ENCODE measurements around the gene RFTN1.

RFTN1 gene

GRCh38 chr3:16307832-16308531 lies 205.5 kb downstream of the RFTN1 start:
- Histone ChIP-seq H3K4me2 (ENCODE audit: low read length) (no peak overlapping the region), H3K9ac (ENCODE audit: low read length) (no peak overlapping the region), H3K36me3 (ENCODE audit: control insufficient read depth, insufficient read depth, low read length) (no peaks in the 10 kb centered on the region), H3K27ac (ENCODE audit: low read depth, low read length) (no peak overlapping the region), H4K5ac (ENCODE audit: low read length) (no peak overlapping the region), H3K79me2 (ENCODE audit: control insufficient read depth, insufficient read depth, low read length) (no peaks in the 10 kb centered on the region), H3K4ac (ENCODE audit: low read depth, low read length) (no peak overlapping the region), H3K23ac (ENCODE audit: low read length) (no peak overlapping the region), H2BK120ac (ENCODE audit: low read depth, low read length) (no peak overlapping the region), H2AK5ac (ENCODE audit: low read length) (no peak overlapping the region), H2BK5ac (ENCODE audit: low read length) (no peak overlapping the region), H3K4me3 (ENCODE audit: low read length) (no peak overlapping the region), H3K4me1 (ENCODE audit: control insufficient read depth, low read depth, low read length) (no peaks in the 10 kb centered on the region), H2BK15ac (replicated peaks; ENCODE audit: low read depth) (no peak overlapping the region), H3K56ac (ENCODE audit: low read length) (no peak overlapping the region), H3K27me3 (ENCODE audit: insufficient read depth, low read length, poor library complexity) (no peaks in the 10 kb centered on the region), H3K18ac (ENCODE audit: low read length) (no peak overlapping the region), H4K8ac (ENCODE audit: low read depth, low read length) (no peak overlapping the region), H3K79me1 (ENCODE audit: low read length) (no peaks in the 10 kb centered on the region)
- no CpG with 5 or more reads among the region's 5 CpGs for WGBS (ENCODE audit: extremely low coverage, insufficient coverage, low lambda C conversion rate)
- no peak for DNase-seq

GRCh38 chr3:16305111-16305541 lies 208.4 kb downstream of the RFTN1 start:
- no peak overlapping the region for H3K23ac ChIP-seq (ENCODE audit: low read length)
- no peak overlapping the region for H2BK120ac ChIP-seq (ENCODE audit: low read depth, low read length)
- no peak overlapping the region for H2BK15ac ChIP-seq (replicated peaks; ENCODE audit: low read depth)
- H3K18ac ChIP-seq (ENCODE audit: low read length), result no peak overlapping the region
- H3K4me1 ChIP-seq (ENCODE audit: control insufficient read depth, low read depth, low read length), result peaks cover 3% of the 10 kb centered on the region
- H3K27ac ChIP-seq (ENCODE audit: low read depth, low read length), result no peak overlapping the region
- H3K4ac ChIP-seq (ENCODE audit: low read depth, low read length), result no peak overlapping the region
- no peak overlapping the region for H3K9ac ChIP-seq (ENCODE audit: low read length)
- DNase-seq, result no peak
- H4K8ac ChIP-seq (ENCODE audit: low read depth, low read length), result no peak overlapping the region
- H4K5ac ChIP-seq (ENCODE audit: low read length), result no peak overlapping the region
- H3K27me3 ChIP-seq (ENCODE audit: insufficient read depth, low read length, poor library complexity), result no peaks in the 10 kb centered on the region
- H3K56ac ChIP-seq (ENCODE audit: low read length), result no peak overlapping the region
- H3K79me1 ChIP-seq (ENCODE audit: low read length), result no peaks in the 10 kb centered on the region
- H2BK5ac ChIP-seq (ENCODE audit: low read length), result no peak overlapping the region
- no peak overlapping the region for H3K4me3 ChIP-seq (ENCODE audit: low read length)
- H3K79me2 ChIP-seq (ENCODE audit: control insufficient read depth, insufficient read depth, low read length), result no peaks in the 10 kb centered on the region
- no peak overlapping the region for H3K4me2 ChIP-seq (ENCODE audit: low read length)
- no peaks in the 10 kb centered on the region for H3K36me3 ChIP-seq (ENCODE audit: control insufficient read depth, insufficient read depth, low read length)
- WGBS (ENCODE audit: extremely low coverage, insufficient coverage, low lambda C conversion rate), result no CpG with 5 or more reads among the region's 7 CpGs
- H2AK5ac ChIP-seq (ENCODE audit: low read length), result no peak overlapping the region

DNA sequence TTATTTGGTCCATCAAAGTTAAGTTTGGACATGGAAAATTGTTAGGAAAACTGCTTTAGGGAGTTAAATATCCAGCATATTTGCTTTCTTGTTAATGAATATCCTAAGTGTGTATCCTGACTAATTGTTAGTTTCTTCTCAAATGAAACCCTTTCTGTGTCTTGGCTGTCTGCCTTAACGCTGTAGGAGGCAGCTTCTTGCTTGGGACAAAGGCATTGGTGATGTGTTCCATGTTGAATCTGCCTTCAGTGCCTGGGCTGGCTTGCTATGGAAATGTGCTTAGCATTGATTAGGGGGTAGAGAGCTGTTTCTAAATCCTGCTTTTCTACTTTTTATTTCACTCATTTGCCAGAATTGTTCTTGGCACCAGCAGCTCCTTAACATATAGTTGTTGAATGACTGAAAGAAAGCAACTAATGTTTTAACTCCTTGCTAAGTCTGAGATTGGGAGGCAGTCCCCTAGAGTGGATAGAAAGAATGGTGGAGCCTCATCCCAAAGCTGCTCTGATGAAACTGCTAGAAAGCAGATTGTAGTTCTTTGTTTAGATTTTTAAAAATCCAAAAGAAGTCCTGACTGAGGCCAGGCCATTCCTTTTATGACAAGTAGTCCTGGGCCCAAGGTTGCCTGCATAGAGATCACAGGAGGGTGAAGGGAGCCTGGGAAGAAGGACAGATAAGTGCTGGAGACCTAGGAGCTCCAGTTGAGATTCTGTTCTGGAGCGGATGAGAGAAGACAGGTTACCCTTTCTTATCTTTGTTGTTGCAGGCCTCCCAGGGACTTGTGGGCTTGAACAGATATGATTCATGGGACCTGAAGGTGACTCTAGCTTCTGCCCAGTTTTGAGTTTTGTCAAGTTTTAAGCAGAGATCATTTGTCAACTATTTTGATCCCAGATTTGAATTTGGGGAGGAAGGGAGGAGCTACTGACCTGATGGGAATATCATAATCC lies 209.2 kb downstream of the RFTN1 start:
- Histone ChIP-seq H3K9ac (ENCODE audit: low read length) (no peak overlapping the region), H3K27ac (ENCODE audit: low read depth, low read length) (no peak overlapping the region), H4K8ac (ENCODE audit: low read depth, low read length) (no peak overlapping the region), H3K4ac (ENCODE audit: low read depth, low read length) (no peak overlapping the region), H3K79me2 (ENCODE audit: control insufficient read depth, insufficient read depth, low read length) (no peaks in the 10 kb centered on the region), H3K79me1 (ENCODE audit: low read length) (no peaks in the 10 kb centered on the region), H3K18ac (ENCODE audit: low read length) (no peak overlapping the region), H2BK120ac (ENCODE audit: low read depth, low read length) (no peak overlapping the region), H4K5ac (ENCODE audit: low read length) (no peak overlapping the region), H3K56ac (ENCODE audit: low read length) (no peak overlapping the region), H3K4me1 (ENCODE audit: control insufficient read depth, low read depth, low read length) (peaks cover 3% of the 10 kb centered on the region), H2BK5ac (ENCODE audit: low read length) (no peak overlapping the region), H2AK5ac (ENCODE audit: low read length) (no peak overlapping the region), H3K23ac (ENCODE audit: low read length) (no peak overlapping the region), H3K4me3 (ENCODE audit: low read length) (no peak overlapping the region), H3K27me3 (ENCODE audit: insufficient read depth, low read length, poor library complexity) (no peaks in the 10 kb centered on the region), H3K36me3 (ENCODE audit: control insufficient read depth, insufficient read depth, low read length) (no peaks in the 10 kb centered on the region), H2BK15ac (replicated peaks; ENCODE audit: low read depth) (no peak overlapping the region), H3K4me2 (ENCODE audit: low read length) (no peak overlapping the region)
- no peak for DNase-seq
- WGBS (ENCODE audit: extremely low coverage, insufficient coverage, low lambda C conversion rate), result no CpG with 5 or more reads among the region's 2 CpGs

DNA sequence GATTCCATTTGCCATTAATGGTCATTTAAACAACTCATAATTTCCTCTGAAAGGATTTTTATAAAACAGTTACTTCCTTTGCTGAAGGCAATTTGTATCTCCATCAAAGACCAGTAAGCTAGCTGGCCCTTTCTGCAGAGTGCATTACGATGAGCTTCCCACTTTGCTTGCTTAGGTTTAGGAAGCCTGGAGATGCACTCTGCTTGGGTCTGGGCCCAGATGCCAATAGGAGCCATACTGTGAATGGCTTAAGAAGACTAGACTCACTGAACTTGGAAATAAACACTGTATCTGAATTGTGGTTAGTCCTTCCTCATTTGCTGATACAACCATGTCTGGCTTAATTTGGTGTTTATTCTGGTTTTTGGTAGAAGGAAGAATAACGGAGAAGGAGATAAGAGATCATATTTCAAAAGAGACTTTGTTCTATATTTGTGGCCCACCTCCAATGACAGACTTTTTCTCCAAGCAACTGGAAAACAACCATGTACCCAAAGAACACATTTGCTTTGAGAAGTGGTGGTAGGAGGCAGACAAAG lies 210.4 kb downstream of the RFTN1 start:
- WGBS (ENCODE audit: extremely low coverage, insufficient coverage, low lambda C conversion rate), result no CpG with 5 or more reads among the region's 2 CpGs
- Histone ChIP-seq H3K4ac (ENCODE audit: low read depth, low read length) (no peak overlapping the region), H3K4me1 (ENCODE audit: control insufficient read depth, low read depth, low read length) (peaks cover 3% of the 10 kb centered on the region), H2BK5ac (ENCODE audit: low read length) (no peak overlapping the region), H3K79me2 (ENCODE audit: control insufficient read depth, insufficient read depth, low read length) (no peaks in the 10 kb centered on the region), H3K27me3 (ENCODE audit: insufficient read depth, low read length, poor library complexity) (no peaks in the 10 kb centered on the region), H3K4me2 (ENCODE audit: low read length) (no peak overlapping the region), H3K9ac (ENCODE audit: low read length) (no peak overlapping the region), H3K23ac (ENCODE audit: low read length) (no peak overlapping the region), H4K5ac (ENCODE audit: low read length) (no peak overlapping the region), H3K4me3 (ENCODE audit: low read length) (no peak overlapping the region), H3K18ac (ENCODE audit: low read length) (no peak overlapping the region), H3K27ac (ENCODE audit: low read depth, low read length) (no peak overlapping the region), H2BK120ac (ENCODE audit: low read depth, low read length) (no peak overlapping the region), H3K56ac (ENCODE audit: low read length) (no peak overlapping the region), H3K79me1 (ENCODE audit: low read length) (no peaks in the 10 kb centered on the region), H4K8ac (ENCODE audit: low read depth, low read length) (no peak overlapping the region), H2AK5ac (ENCODE audit: low read length) (no peak overlapping the region), H3K36me3 (ENCODE audit: control insufficient read depth, insufficient read depth, low read length) (no peaks in the 10 kb centered on the region), H2BK15ac (replicated peaks; ENCODE audit: low read depth) (no peak overlapping the region)
- DNase-seq, result no peak

DNA sequence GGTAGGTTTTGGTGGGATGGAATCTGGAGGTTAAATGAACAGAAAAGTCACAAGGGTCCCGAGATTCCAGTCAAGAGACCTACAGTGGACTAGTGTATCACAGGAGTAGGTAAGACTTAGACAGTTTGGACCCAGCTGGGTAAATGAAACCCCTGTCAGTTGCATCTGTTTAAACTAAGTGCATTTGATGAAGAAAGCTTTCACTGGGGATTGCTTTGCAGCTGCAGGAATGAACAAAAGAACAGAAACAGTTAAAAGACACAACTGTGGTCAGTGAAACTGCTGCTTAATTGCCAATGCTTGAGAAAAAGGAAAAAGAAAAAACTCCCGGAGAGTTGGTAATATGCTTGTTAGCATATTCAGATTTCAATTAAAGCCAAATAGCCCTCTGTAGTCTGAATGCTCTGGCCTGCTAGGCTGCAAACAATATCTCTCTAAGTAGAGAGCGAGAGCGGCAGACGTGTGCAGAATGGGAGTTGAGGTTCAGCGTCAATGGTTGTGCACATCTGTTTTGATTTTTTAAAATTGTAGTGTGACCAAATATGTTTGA lies 211.3 kb downstream of the RFTN1 start:
- no peak overlapping the region for H2BK15ac ChIP-seq (replicated peaks; ENCODE audit: low read depth)
- H2AK5ac ChIP-seq (ENCODE audit: low read length), result no peak overlapping the region
- WGBS (ENCODE audit: extremely low coverage, insufficient coverage, low lambda C conversion rate), result no CpG with 5 or more reads among the region's 6 CpGs
- no peaks in the 10 kb centered on the region for H3K27me3 ChIP-seq (ENCODE audit: insufficient read depth, low read length, poor library complexity)
- no peak for DNase-seq
- no peak overlapping the region for H3K4me3 ChIP-seq (ENCODE audit: low read length)
- H3K4me2 ChIP-seq (ENCODE audit: low read length), result no peak overlapping the region
- no peak overlapping the region for H4K5ac ChIP-seq (ENCODE audit: low read length)
- H3K56ac ChIP-seq (ENCODE audit: low read length), result no peak overlapping the region
- no peak overlapping the region for H3K4ac ChIP-seq (ENCODE audit: low read depth, low read length)
- H3K79me1 ChIP-seq (ENCODE audit: low read length), result no peaks in the 10 kb centered on the region
- H3K18ac ChIP-seq (ENCODE audit: low read length), result no peak overlapping the region
- H3K9ac ChIP-seq (ENCODE audit: low read length), result no peak overlapping the region
- no peaks in the 10 kb centered on the region for H3K36me3 ChIP-seq (ENCODE audit: control insufficient read depth, insufficient read depth, low read length)
- H3K27ac ChIP-seq (ENCODE audit: low read depth, low read length), result no peak overlapping the region
- H2BK5ac ChIP-seq (ENCODE audit: low read length), result no peak overlapping the region
- no peaks in the 10 kb centered on the region for H3K79me2 ChIP-seq (ENCODE audit: control insufficient read depth, insufficient read depth, low read length)
- H3K4me1 ChIP-seq (ENCODE audit: control insufficient read depth, low read depth, low read length), result peaks cover 3% of the 10 kb centered on the region
- H2BK120ac ChIP-seq (ENCODE audit: low read depth, low read length), result no peak overlapping the region
- H3K23ac ChIP-seq (ENCODE audit: low read length), result no peak overlapping the region
- H4K8ac ChIP-seq (ENCODE audit: low read depth, low read length), result no peak overlapping the region
